PC-9 (cell line): ENCODE data around the gene GALNT14.

Experiments
- CTCF ChIP-seq: fragments of 200-600 bp; sonication (generic); conservative IDR thresholded peaks from 2 replicates; pipeline ENCODE4 v1.6.1; 2017; ENCODE audit warnings: mixed run types, antibody characterized with exemption, mild to moderate bottlenecking, moderate library complexity
- EZH2 ChIP-seq: fragments of 200-600 bp; sonication (generic); IDR thresholded peaks from 2 replicates; pipeline ENCODE4 v1.8.0; 2017; ENCODE audit warnings: antibody characterized with exemption, low read depth

- TF ChIP-seq CTCF = no peak
- no peak for TF ChIP-seq EZH2
Observed at GRCh38 chr2:31166925-31167324, 28.7 kb upstream of the GALNT14 start.
